PC-9 (cell line): ENCODE results near the gene ERP27.

Experiments used
- EZH2 ChIP-seq: fragments of 200-600 bp; sonication (generic); IDR thresholded peaks from 2 replicates; pipeline ENCODE4 v1.8.0; 2017; ENCODE audit warnings: antibody characterized with exemption, low read depth
- TF ChIP-seq, protein P1 (sequence below): fragments of 200-600 bp; sonication (generic); conservative IDR thresholded peaks from 2 replicates; pipeline ENCODE4 v1.6.1; 2017; ENCODE audit warnings: mixed run types, antibody characterized with exemption, mild to moderate bottlenecking, moderate library complexity

DNA sequence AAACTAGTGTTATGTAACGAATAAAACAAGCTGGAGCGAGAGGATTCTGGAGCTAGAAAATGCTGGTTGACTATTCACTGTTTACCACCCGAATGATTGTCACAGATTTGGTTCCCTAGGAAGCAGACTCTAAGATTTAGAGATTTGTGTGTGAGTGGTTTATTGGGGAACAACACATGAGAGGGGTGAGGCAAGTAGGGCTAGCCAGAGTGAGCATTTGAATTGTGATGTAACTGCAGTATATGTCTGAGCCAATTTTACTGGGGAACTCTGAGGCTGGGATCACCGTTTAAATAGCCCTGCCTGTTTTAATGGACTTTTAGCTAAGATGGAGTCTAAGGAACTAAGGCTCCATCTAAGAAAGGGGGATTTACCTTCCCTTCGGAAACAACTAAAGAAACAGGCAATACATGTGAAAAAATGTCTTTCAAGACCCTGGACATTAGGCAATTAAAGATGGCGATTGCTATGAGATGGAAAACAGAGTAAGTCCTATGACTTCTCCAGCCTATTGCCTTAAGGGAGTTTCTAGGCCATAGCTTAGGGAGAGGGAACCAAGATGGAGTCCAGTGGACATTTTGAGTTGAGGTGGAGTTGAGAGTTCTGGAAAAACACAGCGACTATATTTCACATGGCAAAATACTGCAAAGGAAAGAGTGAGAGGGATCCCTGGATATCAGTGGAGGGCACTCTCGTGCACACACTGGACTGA lies 59.0 kb downstream of the ERP27 start:
- no peak for TF ChIP-seq EZH2
- TF ChIP-seq, protein P1, sequence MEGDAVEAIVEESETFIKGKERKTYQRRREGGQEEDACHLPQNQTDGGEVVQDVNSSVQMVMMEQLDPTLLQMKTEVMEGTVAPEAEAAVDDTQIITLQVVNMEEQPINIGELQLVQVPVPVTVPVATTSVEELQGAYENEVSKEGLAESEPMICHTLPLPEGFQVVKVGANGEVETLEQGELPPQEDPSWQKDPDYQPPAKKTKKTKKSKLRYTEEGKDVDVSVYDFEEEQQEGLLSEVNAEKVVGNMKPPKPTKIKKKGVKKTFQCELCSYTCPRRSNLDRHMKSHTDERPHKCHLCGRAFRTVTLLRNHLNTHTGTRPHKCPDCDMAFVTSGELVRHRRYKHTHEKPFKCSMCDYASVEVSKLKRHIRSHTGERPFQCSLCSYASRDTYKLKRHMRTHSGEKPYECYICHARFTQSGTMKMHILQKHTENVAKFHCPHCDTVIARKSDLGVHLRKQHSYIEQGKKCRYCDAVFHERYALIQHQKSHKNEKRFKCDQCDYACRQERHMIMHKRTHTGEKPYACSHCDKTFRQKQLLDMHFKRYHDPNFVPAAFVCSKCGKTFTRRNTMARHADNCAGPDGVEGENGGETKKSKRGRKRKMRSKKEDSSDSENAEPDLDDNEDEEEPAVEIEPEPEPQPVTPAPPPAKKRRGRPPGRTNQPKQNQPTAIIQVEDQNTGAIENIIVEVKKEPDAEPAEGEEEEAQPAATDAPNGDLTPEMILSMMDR, result no peak
